AG04449 (cell line): Measurements from ENCODE around the gene MAGED1.
A peak's percentile ranks its signal among the peaks of the same experiment; 100 is the strongest.

Experiments used
- CTCF ChIA-PET: fragments of 350-600 bp; formaldehyde crosslinking; extraction: SDS; loops from one replicate; lab custom pipeline; 2021; ENCODE audit warnings: antibody characterized with exemption; lab: Yijun Ruan, JAX
- POLR2A ChIA-PET: fragments of 400-600, 350-600 bp; formaldehyde crosslinking; extraction: SDS; loops from one replicate; lab custom pipeline; 2020; ENCODE audit warnings: antibody characterized with exemption, inconsistent platforms; lab: Yijun Ruan, JAX
- DNase-seq: peaks from one replicate; pipeline ENCODE4 v3.0.0-alpha.2; 2010; ENCODE audit warnings: low read depth, low spot score
- H3K4me3 ChIP-seq: 2 replicates; pipeline ENCODE4 v1.5.1; 2011; ENCODE audit warnings: low read depth, mild to moderate bottlenecking, control low read depth, low read length
- TF ChIP-seq, protein P1 (sequence below): IDR thresholded peaks from one replicate; pipeline ENCODE4 v1.5.1; 2011; ENCODE audit warnings: mild to moderate bottlenecking, moderate library complexity, low read length, control low read depth, inconsistent platforms; ENCODE audit not compliant: insufficient read depth; ENCODE audit errors: missing control alignments

MAGED1 gene

DNA sequence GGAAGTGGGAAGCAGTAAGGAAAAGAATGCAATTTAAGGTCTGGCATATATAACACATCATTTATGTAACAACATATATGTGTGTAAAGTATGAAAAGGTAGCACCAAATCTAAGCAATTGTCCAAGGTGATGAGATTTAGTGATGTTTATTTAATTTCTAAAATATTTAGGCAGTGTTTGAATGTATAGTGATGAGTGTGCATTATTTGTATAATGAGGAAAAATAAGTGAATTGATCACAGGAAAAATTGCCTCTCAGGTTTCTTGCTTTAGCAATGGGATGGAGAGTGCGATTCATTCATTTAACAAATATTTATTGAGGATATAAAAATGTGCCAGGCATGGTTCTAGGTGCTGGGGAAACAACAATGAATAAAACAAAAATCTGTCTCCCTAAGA lies 2.2 kb upstream of the MAGED1 start:
- H3K4me3 ChIP-seq: no peak overlapping the region
- CTCF ChIA-PET: no interaction called here
- POLR2A ChIA-PET: interaction anchor here (0.8 kb wide), 1 partner anchor 12 kb away, joined by 3 read pairs; no protein-coding TSS in a partner anchor
- DNase-seq: no peak
- TF ChIP-seq, protein P1, sequence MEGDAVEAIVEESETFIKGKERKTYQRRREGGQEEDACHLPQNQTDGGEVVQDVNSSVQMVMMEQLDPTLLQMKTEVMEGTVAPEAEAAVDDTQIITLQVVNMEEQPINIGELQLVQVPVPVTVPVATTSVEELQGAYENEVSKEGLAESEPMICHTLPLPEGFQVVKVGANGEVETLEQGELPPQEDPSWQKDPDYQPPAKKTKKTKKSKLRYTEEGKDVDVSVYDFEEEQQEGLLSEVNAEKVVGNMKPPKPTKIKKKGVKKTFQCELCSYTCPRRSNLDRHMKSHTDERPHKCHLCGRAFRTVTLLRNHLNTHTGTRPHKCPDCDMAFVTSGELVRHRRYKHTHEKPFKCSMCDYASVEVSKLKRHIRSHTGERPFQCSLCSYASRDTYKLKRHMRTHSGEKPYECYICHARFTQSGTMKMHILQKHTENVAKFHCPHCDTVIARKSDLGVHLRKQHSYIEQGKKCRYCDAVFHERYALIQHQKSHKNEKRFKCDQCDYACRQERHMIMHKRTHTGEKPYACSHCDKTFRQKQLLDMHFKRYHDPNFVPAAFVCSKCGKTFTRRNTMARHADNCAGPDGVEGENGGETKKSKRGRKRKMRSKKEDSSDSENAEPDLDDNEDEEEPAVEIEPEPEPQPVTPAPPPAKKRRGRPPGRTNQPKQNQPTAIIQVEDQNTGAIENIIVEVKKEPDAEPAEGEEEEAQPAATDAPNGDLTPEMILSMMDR: no peak

- CTCF ChIA-PET: no interaction called here
- POLR2A ChIA-PET: interaction anchor here (0.8 kb wide), 1 partner anchor 11 kb away, joined by 3 read pairs; no protein-coding TSS in a partner anchor
- DNase-seq: peak; percentile 41
- no peak overlapping the region for H3K4me3 ChIP-seq
- TF ChIP-seq, protein P1: no peak
These were observed 1.4 kb upstream of the MAGED1 start for GRCh38 chrX:51891821-51892551.

DNA sequence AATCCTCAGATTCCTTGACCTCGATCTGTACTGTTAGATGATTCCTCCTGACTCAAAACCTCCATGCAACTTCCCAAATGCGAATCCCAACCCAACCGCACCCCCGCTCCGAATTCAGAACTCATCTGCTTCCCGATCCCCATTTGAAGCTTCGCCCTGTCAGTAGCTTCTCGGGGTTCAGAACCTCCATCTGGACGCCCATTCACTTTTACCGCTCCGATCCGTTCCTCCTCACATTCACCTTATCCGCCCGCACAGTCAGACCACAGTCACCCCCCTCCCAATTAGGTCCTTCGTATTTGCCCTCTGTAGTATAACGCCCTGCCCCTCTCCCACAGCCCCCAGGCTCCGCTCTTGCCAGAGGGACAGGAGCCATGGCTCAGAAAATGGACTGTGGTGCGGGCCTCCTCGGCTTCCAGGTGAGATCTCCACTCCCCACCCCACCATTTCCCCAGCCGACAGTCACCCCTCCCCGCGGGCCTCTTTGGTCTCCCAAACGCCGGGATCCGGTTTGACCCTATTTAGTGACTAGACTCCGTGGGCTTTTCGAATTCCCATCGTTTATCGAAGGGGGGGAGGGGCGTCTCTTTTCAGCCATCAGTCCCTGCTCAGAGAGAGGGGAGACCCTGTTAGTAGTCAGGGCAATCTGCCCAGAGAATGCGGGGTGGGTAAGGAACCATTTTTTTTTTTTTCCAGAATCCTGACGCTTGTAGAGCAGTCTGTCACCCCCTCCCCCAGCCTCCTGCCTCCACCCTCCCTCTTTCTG lies 691 bp downstream of the MAGED1 start:
- POLR2A ChIA-PET: interaction anchor here (0.6 to 1.6 kb wide), 4 partner anchors 10 to 1041 kb away, joined by 3 to 12 read pairs (median 4); no protein-coding TSS in a partner anchor
- TF ChIP-seq, protein P1: no peak
- no peak for DNase-seq
- CTCF ChIA-PET: no interaction called here
- peak overlapping the region; percentile 78 for H3K4me3 ChIP-seq

DNA sequence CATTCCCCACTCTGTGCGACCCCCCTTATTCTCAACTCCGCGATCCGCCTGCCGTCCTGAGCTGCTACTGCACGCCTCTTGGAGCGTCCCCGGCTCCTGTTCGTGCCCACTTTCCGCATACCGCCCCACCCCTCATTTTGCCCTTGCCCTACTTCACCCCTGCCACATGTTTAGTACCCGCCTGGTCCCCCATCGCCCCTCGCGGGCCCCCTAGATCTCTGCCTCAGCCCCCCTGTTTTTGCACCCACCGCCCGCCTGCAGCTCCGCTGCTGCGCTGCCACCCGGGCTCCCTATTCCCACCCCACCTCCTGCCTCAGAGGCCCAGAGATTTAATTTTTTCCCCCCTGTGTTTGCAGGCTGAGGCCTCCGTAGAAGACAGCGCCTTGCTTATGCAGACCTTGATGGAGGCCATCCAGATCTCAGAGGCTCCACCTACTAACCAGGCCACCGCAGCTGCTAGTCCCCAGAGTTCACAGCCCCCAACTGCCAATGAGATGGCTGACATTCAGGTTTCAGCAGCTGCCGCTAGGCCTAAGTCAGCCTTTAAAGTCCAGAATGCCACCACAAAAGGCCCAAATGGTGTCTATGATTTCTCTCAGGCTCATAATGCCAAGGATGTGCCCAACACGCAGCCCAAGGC lies 1.4 kb downstream of the MAGED1 start:
- ChIA-PET POLR2A (no interaction called here), CTCF (no interaction called here)
- TF ChIP-seq, protein P1: peak; percentile 23
- no peak for DNase-seq
- H3K4me3 ChIP-seq: peak overlapping the region; percentile 78

GRCh38 chrX:51896626-51897025 lies 3.2 kb downstream of the MAGED1 start:
- H3K4me3 ChIP-seq: peak overlapping the region; percentile 78
- no peak for DNase-seq
- TF ChIP-seq, protein P1: no peak
- CTCF ChIA-PET: no interaction called here
- POLR2A ChIA-PET: no interaction called here
